ENCODE measurements around the gene CR1.

- no peak for TF ChIP-seq MAX (IDR thresholded peaks at IDR 0.05)
- no peak for TF ChIP-seq POLR2A (IDR thresholded peaks at IDR 0.05; ENCODE audit: borderline replicate concordance, extremely low read depth, insufficient read depth, insufficient read length)
- no peak for TF ChIP-seq ZNF274 (IDR thresholded peaks at IDR 0.05; ENCODE audit: low read depth, low read length)
- no peak for TF ChIP-seq CTCF (IDR thresholded peaks at IDR 0.05 in 2 of 3, conservative IDR thresholded peaks at IDR 0.05 in 1 of 3; ENCODE audit: borderline replicate concordance in 1 of 3, insufficient read depth in 1 of 3, low read depth in 2 of 3, low read length in 2 of 3)
- TF ChIP-seq TCF7L2 (IDR thresholded peaks at IDR 0.05; ENCODE audit: borderline replicate concordance, extremely low read depth, insufficient read depth, insufficient read length), result no peak
- TF ChIP-seq CBX3 (IDR thresholded peaks at IDR 0.05; ENCODE audit: low read depth), result no peak
- TF ChIP-seq SRF (IDR thresholded peaks at IDR 0.05; ENCODE audit: low read depth), result no peak
- no peak for TF ChIP-seq SP1 (IDR thresholded peaks at IDR 0.05; ENCODE audit: low read depth)
- TF ChIP-seq POLR2AphosphoS5 (IDR thresholded peaks at IDR 0.05; ENCODE audit: low read depth, low read length), result no peak
- no peak for TF ChIP-seq SIN3A (IDR thresholded peaks at IDR 0.05; ENCODE audit: low read depth)
- TF ChIP-seq REST (IDR thresholded peaks at IDR 0.05; ENCODE audit: low read depth), result no peak
- TF ChIP-seq CEBPB (IDR thresholded peaks at IDR 0.05; ENCODE audit: low read depth), result no peak
Measured at GRCh38 chr1:207453710-207454045, 42.3 kb upstream of the CR1 start.

All from HCT116 (cell line).